CD14-positive monocyte (primary cell): Measurements from ENCODE around the gene ASB16. TPM values are rescaled to one million over a fixed set of nuclear protein-coding genes. Genes with fewer than 3 reads are reported as not detected.
"Not testable (repeated sequence)": the region's sequence is repeated elsewhere in the genome, so short reads cannot be mapped to it uniquely, and the experiment has no call there.

Experiments
- DNase-seq, 3 donors: peaks; one replicate each; pipeline ENCODE4 v3.0.0-alpha.2; 2011 to 2022
- H2AFZ ChIP-seq: 2 replicates; pipeline ENCODE4 v1.6.0; 2012; ENCODE audit warnings: mild to moderate bottlenecking, low read depth, low read length, inconsistent platforms; ENCODE audit not compliant: insufficient read depth, poor library complexity, severe bottlenecking
- H3K27ac ChIP-seq, 2 donors: 1 replicate in 1 of 2; 2 replicates in 1 of 2; pipeline ENCODE4 v1.5.1; 2012 to 2013; ENCODE audit warnings: low read length in 2 of 2, control low read depth in 1 of 2, inconsistent platforms in 1 of 2, low read depth in 1 of 2, mild to moderate bottlenecking in 1 of 2
- H3K27me3 ChIP-seq, 2 donors: one replicate each; pipeline versions ENCODE4 v1.6.0 to v1.6.1; 2011 to 2013; ENCODE audit warnings: low read length in 2 of 2; ENCODE audit not compliant: control insufficient read depth in 2 of 2, insufficient read depth in 2 of 2
- H3K36me3 ChIP-seq, 2 donors: replicated peaks in 1 of 2; 1 replicate in 1 of 2; 2 replicates in 1 of 2; pipeline versions ENCODE4 v1.5.1 to v1.6.1; 2012 to 2013; ENCODE audit warnings: low read length in 2 of 2, control low read depth in 1 of 2, inconsistent platforms in 1 of 2, mild to moderate bottlenecking in 1 of 2; ENCODE audit not compliant: insufficient read depth in 2 of 2, control insufficient read depth in 1 of 2
- H3K4me1 ChIP-seq, 2 donors: 1 replicate in 1 of 2; 2 replicates in 1 of 2; pipeline versions ENCODE4 v1.5.1 to v1.6.1; 2012 to 2013; ENCODE audit warnings: low read length in 2 of 2, control low read depth in 1 of 2, inconsistent platforms in 1 of 2, mild to moderate bottlenecking in 1 of 2, moderate library complexity in 1 of 2; ENCODE audit not compliant: insufficient read depth in 2 of 2, control insufficient read depth in 1 of 2
- H3K4me2 ChIP-seq: replicated peaks from 2 replicates; pipeline ENCODE3; 2012; ENCODE audit warnings: low read length, moderate library complexity, mild to moderate bottlenecking; ENCODE audit not compliant: poor library complexity, severe bottlenecking; ENCODE audit errors: extremely low read depth
- H3K4me3 ChIP-seq, 3 experiments: fragments of 200-600 bp in 1 of 3; sonication (generic) in 1 of 3; replicated peaks in 1 of 3; 1 replicate in 2 of 3; 2 replicates in 1 of 3; pipeline ENCODE4 v1.5.1; 2011 to 2013; ENCODE audit warnings: low read length in 3 of 3, mild to moderate bottlenecking in 3 of 3, control low read depth in 2 of 3, low read depth in 2 of 3, inconsistent platforms in 1 of 3, moderate library complexity in 1 of 3
- H3K79me2 ChIP-seq: 2 replicates; pipeline ENCODE4 v1.6.0; 2012; ENCODE audit warnings: mild to moderate bottlenecking, control low read depth, inconsistent platforms, low read length, moderate library complexity; ENCODE audit not compliant: insufficient read depth
- H3K9ac ChIP-seq: 2 replicates; pipeline ENCODE4 v1.6.0; 2017; ENCODE audit warnings: low read length, mild to moderate bottlenecking; ENCODE audit not compliant: insufficient read depth, poor library complexity, severe bottlenecking
- H3K9me3 ChIP-seq, 2 donors: replicated peaks in 1 of 2; 1 replicate in 1 of 2; 2 replicates in 1 of 2; pipeline versions ENCODE4 v1.5.1 to v1.6.1; 2012 to 2013; ENCODE audit warnings: low read length in 2 of 2, control low read depth in 1 of 2; ENCODE audit not compliant: control insufficient read depth in 1 of 2, insufficient read depth in 1 of 2
- H4K20me1 ChIP-seq: 2 replicates; pipeline ENCODE4 v1.6.0; 2012; ENCODE audit warnings: mild to moderate bottlenecking, low read length, control low read depth, moderate library complexity; ENCODE audit not compliant: insufficient read depth
- H3K27ac Mint-ChIP-seq, 7 donors: one replicate each; pipeline ENCODE4 v1.8.0; 2020; ENCODE audit warnings: mild to moderate bottlenecking in 7 of 7, mixed read lengths in 7 of 7, moderate library complexity in 6 of 7, inconsistent platforms in 2 of 7
- H3K27me3 Mint-ChIP-seq, 3 donors: one replicate each; pipeline ENCODE4 v1.8.0; 2021 to 2022; ENCODE audit warnings: low read depth in 3 of 3, mild to moderate bottlenecking in 3 of 3, mixed read lengths in 3 of 3, moderate library complexity in 3 of 3, inconsistent platforms in 1 of 3
- H3K36me3 Mint-ChIP-seq, 2 donors: one replicate each; pipeline ENCODE4 v1.8.0; 2020; ENCODE audit warnings: mixed read lengths in 2 of 2, inconsistent platforms in 1 of 2, mild to moderate bottlenecking in 1 of 2
- H3K4me1 Mint-ChIP-seq: one replicate; pipeline ENCODE4 v1.8.0; 2020; ENCODE audit warnings: mild to moderate bottlenecking, mixed read lengths
- H3K4me3 Mint-ChIP-seq, 2 donors: one replicate each; pipeline ENCODE4 v1.8.0; 2020; ENCODE audit warnings: mild to moderate bottlenecking in 2 of 2, mixed read lengths in 2 of 2, moderate library complexity in 1 of 2
- H3K9me3 Mint-ChIP-seq, 7 donors: one replicate each; pipeline ENCODE4 v1.8.0; 2020 to 2022; ENCODE audit warnings: mixed read lengths in 7 of 7, mild to moderate bottlenecking in 6 of 7, moderate library complexity in 6 of 7, inconsistent platforms in 2 of 7
- CTCF ChIP-seq: fragments of 200-600 bp; IDR thresholded peaks from one replicate; pipeline ENCODE4 v1.8.0; 2022; ENCODE audit warnings: antibody characterized with exemption, mild to moderate bottlenecking
- WGBS: methylation state at CpG from one replicate; pipeline ENCODE4 v1.1.5; 2013; ENCODE audit warnings: missing lambda C conversion rate; ENCODE audit not compliant: insufficient coverage; 5-methylcytosine and 5-hydroxymethylcytosine counted together
- intact Hi-C, 2 donors: fragments of 100-400 bp; cut with micrococcal nuclease; formaldehyde crosslinking; loops; one replicate each; pipeline versions ENCODE4 v1.15.0 to v1.15.1; 2023
- polyA plus RNA-seq, 3 donors: library from polyadenylated mRNA; depleted of rRNA in 1 of 3; unstranded in 2 of 3; stranded (reverse) in 1 of 3; fragments of 300-500 nt in 2 of 3; fragments of >200 nt in 1 of 3; fragmentation: Illumina TruSeq in 2 of 3; gene quantifications; 1 replicate in 2 of 3; 2 replicates in 1 of 3; pipeline ENCODE4 v1.2.3, GENCODE V29; 2012 to 2021

The ASB16 gene
- polyA plus RNA-seq, 3 donors: not detected

GRCh38 chr17:44147812-44148211, 22.7 kb upstream of the ASB16 start:
- H3K4me3 Mint-ChIP-seq: no peak overlapping the region

GRCh38 chr17:44149066-44149465, 21.4 kb upstream of the ASB16 start:
- H3K4me2 ChIP-seq, H3K9me3 ChIP-seq, H2AFZ ChIP-seq, H3K9me3 Mint-ChIP-seq, H3K4me3 Mint-ChIP-seq, H4K20me1 ChIP-seq, intact Hi-C loops, DNase-seq, H3K27me3 Mint-ChIP-seq, H3K27me3 ChIP-seq, H3K4me3 ChIP-seq: not testable (repeated sequence)
- Histone ChIP-seq H3K79me2 (peaks cover 17% of the 10 kb centered on the region), H3K9ac (peak overlapping the region; percentile 34), H3K4me1 (peaks cover 15 to 17% of the 10 kb centered on the region in 2 donors), H3K27ac (peak overlapping the region; percentile 28 to 67), H3K36me3 (peaks cover 3 to 28% of the 10 kb centered on the region in 2 donors)
- Mint-ChIP-seq H3K4me1 (peaks cover 31% of the 10 kb centered on the region), H3K36me3 (peaks cover 9 to 38% of the 10 kb centered on the region in 2 donors), H3K27ac (peak overlapping the region; percentile 30 to 81 (median 67))
- WGBS: no CpG with 5 or more reads among the region's 3 CpGs

More at GRCh38 chr17:44147812-44148211, 22.7 kb upstream of the ASB16 start:
- intact Hi-C loops: no loop called here
- peaks cover 0 to 2% (median 1%) of the 10 kb centered on the region in 3 donors for H3K27me3 Mint-ChIP-seq
- H3K27ac Mint-ChIP-seq: peak overlapping the region in 3 of 7 donors; percentile 60 to 72 (median 62)
- peaks cover 17% of the 10 kb centered on the region in 2 donors for H3K4me1 ChIP-seq
- H3K79me2 ChIP-seq: peaks cover 26% of the 10 kb centered on the region
- H3K9me3 ChIP-seq: no peaks in the 10 kb centered on the region
- H2AFZ ChIP-seq: no peak overlapping the region
- H4K20me1 ChIP-seq: no peaks in the 10 kb centered on the region
- peak overlapping the region in 1 of 2 donors; percentile 67 for H3K27ac ChIP-seq
- H3K4me2 ChIP-seq: no peak overlapping the region
- WGBS: 100% methylated on average over 4 of the region's 4 CpGs
- no peak for TF ChIP-seq CTCF
- H3K36me3 Mint-ChIP-seq: peaks cover 7 to 28% of the 10 kb centered on the region in 2 donors
- H3K9ac ChIP-seq: no peak overlapping the region
- H3K4me3 ChIP-seq: no peak overlapping the region
- peaks cover 3 to 19% of the 10 kb centered on the region in 2 donors for H3K36me3 ChIP-seq
- H3K27me3 ChIP-seq: no peaks in the 10 kb centered on the region
- H3K4me1 Mint-ChIP-seq: peaks cover 32% of the 10 kb centered on the region
- no peak for DNase-seq
- H3K9me3 Mint-ChIP-seq: no peaks in the 10 kb centered on the region
